Measurements from ENCODE around the gene MGARP. TPM values are rescaled to one million over a fixed set of nuclear protein-coding genes. Genes with fewer than 3 reads are reported as not detected.

The MGARP gene
- total RNA-seq, 1 experiment from 2014 or later, result 0.22 TPM

DNA sequence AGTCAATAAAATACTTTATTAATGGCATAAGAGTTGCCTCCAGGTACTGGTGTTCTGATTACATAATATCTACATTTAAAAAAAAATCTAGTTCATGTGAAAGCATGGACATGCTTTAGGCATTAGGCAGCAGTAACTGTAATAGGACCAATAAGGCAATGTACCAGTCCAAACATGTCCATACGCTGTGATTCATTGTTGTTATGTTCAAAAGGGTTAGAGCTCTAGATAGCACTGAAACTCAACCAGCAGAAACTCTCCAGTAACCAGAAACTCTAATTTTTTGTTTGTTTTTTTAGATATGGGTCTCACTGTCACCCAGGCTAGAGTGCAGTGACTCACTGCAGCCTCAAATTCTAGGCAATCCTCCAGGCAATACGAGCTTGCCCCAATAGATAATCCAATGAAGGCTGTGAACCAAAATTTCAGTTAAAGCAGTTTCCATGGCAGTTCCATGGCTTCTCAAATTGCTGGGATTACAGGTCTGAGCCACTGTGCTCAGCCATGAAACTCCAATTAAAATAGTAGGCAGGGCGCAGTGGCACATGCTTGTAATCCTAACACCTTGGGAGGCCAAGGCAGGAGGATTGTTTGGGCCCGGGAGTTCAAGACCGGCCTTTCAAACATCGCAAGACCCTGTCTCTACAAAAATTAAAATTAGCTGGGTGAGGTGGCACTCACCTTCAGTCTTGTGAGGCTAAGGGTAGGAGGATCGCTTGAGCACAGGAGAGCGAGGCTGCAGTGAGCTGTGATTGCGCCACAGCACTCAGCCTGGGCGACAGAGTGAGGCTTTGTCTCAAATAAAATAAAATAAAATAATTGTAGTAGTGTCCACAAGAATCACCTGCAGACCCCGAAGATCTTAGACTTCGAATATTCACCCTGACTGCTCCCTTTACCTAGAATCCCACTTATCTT lies 36.3 kb downstream of the MGARP start:
- Histone ChIP-seq H3K4me2 (ENCODE audit: low read length) (peak overlapping the region; percentile 47; the same call in 1 of the 2 replicates), H4K20me1 (ENCODE audit: insufficient read depth) (no peaks in the 10 kb centered on the region), H3K9me3 (ENCODE audit: control insufficient read depth in 1 of 2, insufficient read depth in 1 of 2, low read depth in 1 of 2, low read length in 2 of 2) (no peaks in the 10 kb centered on the region), H3K9me2 (ENCODE audit: insufficient read depth) (no peaks in the 10 kb centered on the region), H3K79me2 (ENCODE audit: insufficient read depth, low read length) (no peaks in the 10 kb centered on the region), H3K27me3 (ENCODE audit: insufficient read depth, low read length) (no peaks in the 10 kb centered on the region), H3K36me3 (ENCODE audit: control insufficient read depth in 1 of 2, insufficient read depth in 2 of 2, low read length in 2 of 2) (no peaks in the 10 kb centered on the region), H3K4me1 (ENCODE audit: control insufficient read depth in 1 of 2, insufficient read depth in 2 of 2, low read length in 2 of 2) (peaks cover 6 to 25% of the 10 kb centered on the region in 2 experiments; a peak in 3 of 4 replicates), H2AFZ (ENCODE audit: low read depth, low read length, poor library complexity, severe bottlenecking) (peak overlapping the region; percentile 91), H3K4me3 (replicated peaks in 1 of 2; ENCODE audit: low read depth in 1 of 2, low read length in 2 of 2) (no peak overlapping the region), H3K27ac (ENCODE audit: low read depth, low read length) (peak overlapping the region; percentile 28; the same call in 1 of the 2 replicates), H3K9ac (ENCODE audit: low read length) (no peak overlapping the region)
- ChIA-PET CTCF (no interaction called here), POLR2A (interaction anchor here (1.4 kb wide), 1 partner anchor 57 kb away, joined by 4 read pairs; no protein-coding TSS in a partner anchor), RAD21 (ENCODE audit: low non-redundant PET in 1 of 2, low total read pairs in 2 of 2, uncharacterized antibody in 2 of 2, unreplicated experiment in 2 of 2) (no interaction called here)
- intact Hi-C loops (cut with micrococcal nuclease), result no loop called here
- TF ChIP-seq, protein P1, sequence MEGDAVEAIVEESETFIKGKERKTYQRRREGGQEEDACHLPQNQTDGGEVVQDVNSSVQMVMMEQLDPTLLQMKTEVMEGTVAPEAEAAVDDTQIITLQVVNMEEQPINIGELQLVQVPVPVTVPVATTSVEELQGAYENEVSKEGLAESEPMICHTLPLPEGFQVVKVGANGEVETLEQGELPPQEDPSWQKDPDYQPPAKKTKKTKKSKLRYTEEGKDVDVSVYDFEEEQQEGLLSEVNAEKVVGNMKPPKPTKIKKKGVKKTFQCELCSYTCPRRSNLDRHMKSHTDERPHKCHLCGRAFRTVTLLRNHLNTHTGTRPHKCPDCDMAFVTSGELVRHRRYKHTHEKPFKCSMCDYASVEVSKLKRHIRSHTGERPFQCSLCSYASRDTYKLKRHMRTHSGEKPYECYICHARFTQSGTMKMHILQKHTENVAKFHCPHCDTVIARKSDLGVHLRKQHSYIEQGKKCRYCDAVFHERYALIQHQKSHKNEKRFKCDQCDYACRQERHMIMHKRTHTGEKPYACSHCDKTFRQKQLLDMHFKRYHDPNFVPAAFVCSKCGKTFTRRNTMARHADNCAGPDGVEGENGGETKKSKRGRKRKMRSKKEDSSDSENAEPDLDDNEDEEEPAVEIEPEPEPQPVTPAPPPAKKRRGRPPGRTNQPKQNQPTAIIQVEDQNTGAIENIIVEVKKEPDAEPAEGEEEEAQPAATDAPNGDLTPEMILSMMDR (IDR thresholded peaks at IDR 0.05 in 2 of 3, conservative IDR thresholded peaks at IDR 0.05 in 1 of 3; ENCODE audit: borderline replicate concordance in 1 of 3, insufficient read depth in 1 of 3, low read depth in 2 of 3, low read length in 2 of 3), result no peak
- TF ChIP-seq FOSL1 (IDR thresholded peaks at IDR 0.05; ENCODE audit: low read depth), result peak; percentile 12; the same call in 1 of the 2 replicates
- TF ChIP-seq EZH2 (IDR thresholded peaks at IDR 0.05), result no peak
- no peak for TF ChIP-seq RAD21 (IDR thresholded peaks at IDR 0.05; ENCODE audit: low read depth)
- TF ChIP-seq POLR2A (IDR thresholded peaks at IDR 0.05; ENCODE audit: borderline replicate concordance, extremely low read depth, insufficient read depth, insufficient read length), result no peak
- no peak for TF ChIP-seq POLR2AphosphoS5 (IDR thresholded peaks at IDR 0.05; ENCODE audit: low read depth, low read length)
- TF ChIP-seq TCF7L2 (IDR thresholded peaks at IDR 0.05; ENCODE audit: borderline replicate concordance, extremely low read depth, insufficient read depth, insufficient read length), result no peak
- BruUV-seq (replicated peaks), result no TSS peak
- ATAC-seq, result peak; percentile 67
- no peak for DNase-seq (ENCODE audit: low read depth, low spot score)

All from HCT116 (cell line).